ENCODE data around the gene SPATA9. TPM values are rescaled to one million over a fixed set of nuclear protein-coding genes. Genes with fewer than 3 reads are reported as not detected.

SPATA9 gene
- total RNA-seq, 1 donor from 2014 or later, result 0.74 TPM

DNA sequence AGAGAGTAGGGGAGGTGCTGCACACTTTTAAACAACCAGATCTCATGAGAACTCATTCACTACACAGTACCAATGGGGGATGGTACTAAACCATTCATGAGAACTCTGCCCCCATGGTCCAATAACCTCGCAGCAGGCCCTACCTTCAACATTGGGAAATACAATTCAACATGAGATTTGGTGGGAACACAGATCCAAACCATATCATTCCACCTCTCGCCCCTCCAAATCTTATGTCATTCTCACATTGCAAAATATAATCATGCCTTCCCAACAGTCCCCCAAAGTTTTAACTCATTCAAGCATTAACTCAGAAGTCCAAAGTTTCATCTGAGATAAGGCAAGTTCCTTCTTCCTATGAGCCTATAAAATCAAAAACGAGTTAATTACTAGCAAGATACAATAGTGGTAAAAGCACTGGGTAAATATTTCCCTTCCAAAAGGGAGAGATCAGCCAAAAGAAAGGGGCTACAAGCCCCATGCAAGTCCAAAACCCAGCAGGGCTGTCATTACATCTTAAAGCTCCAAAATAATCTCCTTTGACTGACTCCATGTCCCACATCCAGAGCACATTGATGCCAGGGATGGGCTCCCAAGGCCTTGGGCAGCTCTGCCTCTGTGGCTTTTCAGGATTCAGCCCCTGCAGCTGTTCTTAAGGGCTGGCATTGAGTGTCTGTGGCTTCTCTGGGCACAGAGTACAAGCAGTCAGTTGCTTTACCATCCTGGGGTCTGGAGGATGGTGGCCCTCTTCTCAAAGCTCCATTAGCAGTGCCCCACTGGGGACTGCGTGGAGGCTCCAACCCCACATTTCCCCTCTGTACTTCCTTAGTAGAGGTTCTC, 54.6 kb downstream of the SPATA9 start:
- no peak for DNase-seq (ENCODE audit: low spot score in 2 of 2, unreplicated experiment in 2 of 2)
- peaks cover 4% of the 10 kb centered on the region for H3K9me3 Mint-ChIP-seq
- no peak overlapping the region for H3K4me3 Mint-ChIP-seq
- peaks cover 28% of the 10 kb centered on the region for H3K27me3 Mint-ChIP-seq (ENCODE audit: low read depth)
- no peaks in the 10 kb centered on the region for H3K36me3 Mint-ChIP-seq
- no peaks in the 10 kb centered on the region for H3K4me1 Mint-ChIP-seq
- no peak for TF ChIP-seq CTCF (IDR thresholded peaks at IDR 0.05; ENCODE audit: unreplicated experiment)
- no peak overlapping the region for H3K27ac Mint-ChIP-seq

DNA sequence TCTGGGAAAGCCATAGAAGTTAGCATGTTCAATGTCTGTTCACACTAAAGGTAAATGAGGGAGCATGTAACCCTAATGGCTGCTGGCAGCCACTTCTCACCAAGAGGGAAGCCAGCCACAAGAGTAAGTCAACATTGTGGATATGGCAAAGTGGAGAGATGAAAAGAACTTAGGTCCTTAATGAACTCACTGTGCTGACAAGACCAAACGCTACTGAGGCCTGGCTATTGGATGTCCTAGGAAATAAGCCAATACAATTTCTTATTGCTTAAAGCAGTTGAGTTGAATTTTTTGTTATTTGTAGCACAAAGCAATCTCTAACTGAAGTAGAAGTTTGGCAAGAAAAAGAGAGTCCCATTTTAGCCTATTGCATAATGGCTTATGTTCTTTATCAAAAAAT, 56.1 kb downstream of the SPATA9 start:
- no peak for DNase-seq (ENCODE audit: low spot score in 2 of 2, unreplicated experiment in 2 of 2)
- H3K9me3 Mint-ChIP-seq, result peaks cover 4% of the 10 kb centered on the region
- H3K27ac Mint-ChIP-seq, result no peak overlapping the region
- no peak for TF ChIP-seq CTCF (IDR thresholded peaks at IDR 0.05; ENCODE audit: unreplicated experiment)
- peaks cover 43% of the 10 kb centered on the region for H3K27me3 Mint-ChIP-seq (ENCODE audit: low read depth)
- no peak overlapping the region for H3K4me3 Mint-ChIP-seq
- H3K36me3 Mint-ChIP-seq, result no peaks in the 10 kb centered on the region
- peaks cover under 1% of the 10 kb centered on the region for H3K4me1 Mint-ChIP-seq

DNA sequence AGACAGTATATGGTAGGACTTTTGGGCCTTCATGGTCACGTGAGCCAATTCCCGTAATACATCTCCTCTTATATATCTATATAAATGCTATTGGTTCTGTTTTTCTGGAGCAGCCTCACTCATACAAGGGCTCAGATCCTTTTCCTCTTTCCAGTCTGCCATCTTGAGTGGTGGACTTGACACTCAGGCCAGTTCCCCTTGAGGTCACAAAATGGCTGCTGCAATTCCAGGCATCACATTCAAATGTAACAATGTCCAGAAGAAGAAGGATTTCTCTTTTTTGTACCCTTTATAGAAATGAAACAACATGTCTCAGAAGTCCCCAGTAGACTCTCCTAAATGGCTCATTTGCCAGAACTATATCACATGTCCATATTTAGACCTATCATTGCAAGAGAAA, 58.4 kb downstream of the SPATA9 start:
- no peak for DNase-seq (ENCODE audit: low spot score in 2 of 2, unreplicated experiment in 2 of 2)
- Mint-ChIP-seq H3K27me3 (ENCODE audit: low read depth) (peaks cover 59% of the 10 kb centered on the region), H3K27ac (no peak overlapping the region), H3K9me3 (peaks cover 4% of the 10 kb centered on the region), H3K36me3 (no peaks in the 10 kb centered on the region), H3K4me3 (no peak overlapping the region), H3K4me1 (peaks cover 12% of the 10 kb centered on the region)
- no peak for TF ChIP-seq CTCF (IDR thresholded peaks at IDR 0.05; ENCODE audit: unreplicated experiment)

- no peaks in the 10 kb centered on the region for H3K36me3 Mint-ChIP-seq
- peaks cover 17% of the 10 kb centered on the region for H3K4me1 Mint-ChIP-seq
- H3K27me3 Mint-ChIP-seq (ENCODE audit: low read depth), result peaks cover 65% of the 10 kb centered on the region
- TF ChIP-seq CTCF (IDR thresholded peaks at IDR 0.05; ENCODE audit: unreplicated experiment), result no peak
- DNase-seq (ENCODE audit: low spot score in 2 of 2, unreplicated experiment in 2 of 2), result no peak
- no peak overlapping the region for H3K4me3 Mint-ChIP-seq
- no peak overlapping the region for H3K27ac Mint-ChIP-seq
- no peaks in the 10 kb centered on the region for H3K9me3 Mint-ChIP-seq
These were observed 59.1 kb downstream of the SPATA9 start for GRCh38 chr5:95623706-95624105.

DNA sequence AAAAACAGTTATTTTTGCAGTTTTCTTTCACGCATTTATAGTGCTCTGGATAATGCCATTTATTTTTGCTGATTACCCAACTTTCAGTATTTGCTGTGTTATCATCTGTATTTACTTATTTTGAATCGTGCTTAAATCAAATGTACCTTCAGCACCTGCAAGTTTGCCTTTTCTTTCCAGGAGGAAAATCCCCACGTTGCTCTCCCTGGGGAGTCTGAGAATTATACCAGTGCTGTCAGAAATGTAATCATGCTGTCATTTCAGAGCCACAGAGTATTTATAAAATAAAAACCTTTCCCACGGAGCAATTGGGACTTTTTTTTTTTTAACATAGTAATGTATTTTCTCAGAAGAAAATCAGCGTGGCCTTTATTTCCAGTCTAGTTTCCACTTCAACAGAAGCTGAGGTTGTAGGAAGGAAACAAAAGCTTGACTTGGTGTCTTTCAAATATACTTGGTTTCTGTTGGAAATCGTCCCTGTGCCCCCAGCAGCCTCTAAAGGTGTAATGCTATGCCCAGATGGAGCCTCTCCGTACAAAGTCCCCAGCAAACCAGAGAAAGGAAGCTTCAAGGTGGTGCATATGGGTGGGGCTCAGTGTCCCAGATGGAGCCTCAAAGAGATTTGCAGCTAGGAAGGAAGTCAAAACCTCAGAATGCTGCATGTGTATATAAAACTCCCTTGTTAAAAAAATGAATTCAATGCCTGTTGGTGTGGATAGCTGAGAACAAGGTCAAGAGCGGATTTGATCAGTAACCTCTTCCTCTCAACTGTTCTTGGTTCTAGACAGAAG, 60.8 kb downstream of the SPATA9 start:
- no peak for TF ChIP-seq CTCF (IDR thresholded peaks at IDR 0.05; ENCODE audit: unreplicated experiment)
- peaks cover 22% of the 10 kb centered on the region for H3K4me1 Mint-ChIP-seq
- DNase-seq (ENCODE audit: low spot score in 2 of 2, unreplicated experiment in 2 of 2), result no peak
- no peaks in the 10 kb centered on the region for H3K36me3 Mint-ChIP-seq
- peaks cover 67% of the 10 kb centered on the region for H3K27me3 Mint-ChIP-seq (ENCODE audit: low read depth)
- no peak overlapping the region for H3K27ac Mint-ChIP-seq
- H3K4me3 Mint-ChIP-seq, result peak overlapping the region; percentile 67
- H3K9me3 Mint-ChIP-seq, result no peaks in the 10 kb centered on the region

All from mesothelial cell of epicardium (in vitro differentiated cells).